Stimulated activated CD4-positive, alpha-beta T cell treated with anti-CD3 and anti-CD28 coated beads, Interleukin-1b, Interleukin-23, amount 100 ng/mL, for 24 hours (primary cell): ENCODE measurements around the gene CCNJL.

Experiments
- DNase-seq, 4 experiments: peaks; one replicate each; pipeline ENCODE4 v3.0.0-alpha.2; 2020; ENCODE audit warnings: low read depth in 4 of 4, low spot score in 1 of 4

The CCNJL gene

GRCh38 chr5:160230686-160231527 is 81.5 kb downstream of the CCNJL start:
- no peak for DNase-seq

- DNase-seq = no peak
These were observed 83.1 kb downstream of the CCNJL start, which contains the start of gene FABP6 for GRCh38 chr5:160229190-160229742. FABP6 (plus strand) TSS chr5:160229506; CDS start chr5:160229558, 52 bp downstream.

GRCh38 chr5:160227012-160227411 is 85.4 kb downstream of the CCNJL start:
- DNase-seq = no peak

GRCh38 chr5:160221082-160221481 is 91.3 kb downstream of the CCNJL start:
- DNase-seq = no peak

GRCh38 chr5:160219356-160219755 is 93.0 kb downstream of the CCNJL start:
- no peak for DNase-seq

GRCh38 chr5:160213537-160213936 is 98.8 kb downstream of the CCNJL start:
- no peak for DNase-seq

GRCh38 chr5:160211352-160211751 is 101.0 kb downstream of the CCNJL start:
- no peak for DNase-seq

GRCh38 chr5:160210606-160211005 is 101.8 kb downstream of the CCNJL start:
- no peak for DNase-seq

- no peak for DNase-seq
These were observed 102.4 kb downstream of the CCNJL start for GRCh38 chr5:160209917-160210316.

GRCh38 chr5:160207061-160207460 is 105.3 kb downstream of the CCNJL start:
- no peak for DNase-seq
